ENCODE measurements around the gene IPO4. TPM values are rescaled to one million over a fixed set of nuclear protein-coding genes. Genes with fewer than 3 reads are reported as not detected.

IPO4 gene
- total RNA-seq, 1 experiment from 2014 or later = 102 TPM

DNA sequence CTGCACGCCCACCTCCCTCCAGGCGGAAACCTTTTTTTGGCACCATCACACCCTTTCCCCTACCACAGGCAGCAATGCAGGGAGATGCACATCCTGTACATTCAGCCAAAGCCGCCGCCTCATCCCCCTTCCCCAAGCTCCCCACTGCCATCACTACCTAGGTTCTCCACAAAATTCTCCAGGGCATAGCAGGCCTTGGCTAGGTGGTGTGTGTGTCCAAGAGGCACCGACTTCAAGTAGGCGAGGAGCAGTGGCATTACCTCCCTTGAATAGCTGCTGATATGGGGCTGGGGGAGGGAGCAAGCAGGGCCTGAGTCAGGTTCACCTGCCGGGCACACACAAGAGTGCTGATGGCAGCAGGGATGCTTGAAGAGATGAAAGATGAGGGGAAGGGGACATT lies 3.6 kb downstream of the IPO4 start:
- Histone ChIP-seq H3K27ac (ENCODE audit: low read depth, low read length) (no peak overlapping the region), H4K20me1 (ENCODE audit: insufficient read depth) (no peaks in the 10 kb centered on the region), H3K4me1 (ENCODE audit: control insufficient read depth in 1 of 2, insufficient read depth in 2 of 2, low read length in 2 of 2) (peaks cover 16 to 17% of the 10 kb centered on the region in 2 experiments), H2AFZ (ENCODE audit: low read depth, low read length, poor library complexity, severe bottlenecking) (no peak overlapping the region), H3K36me3 (ENCODE audit: control insufficient read depth in 1 of 2, insufficient read depth in 2 of 2, low read length in 2 of 2) (peaks cover 34 to 53% of the 10 kb centered on the region in 2 experiments; a peak in 3 of 4 replicates), H3K4me2 (ENCODE audit: low read length) (no peak overlapping the region), H3K9me3 (ENCODE audit: control insufficient read depth in 1 of 2, insufficient read depth in 1 of 2, low read depth in 1 of 2, low read length in 2 of 2) (no peaks in the 10 kb centered on the region), H3K9ac (ENCODE audit: low read length) (no peak overlapping the region), H3K27me3 (ENCODE audit: insufficient read depth, low read length) (no peaks in the 10 kb centered on the region), H3K79me2 (ENCODE audit: insufficient read depth, low read length) (peaks cover 37% of the 10 kb centered on the region), H3K9me2 (ENCODE audit: insufficient read depth) (no peaks in the 10 kb centered on the region), H3K4me3 (replicated peaks in 1 of 2; ENCODE audit: low read depth in 1 of 2, low read length in 2 of 2) (no peak overlapping the region)
- no peak for ATAC-seq
- no peak for DNase-seq (ENCODE audit: low read depth, low spot score)
- POLR2A ChIA-PET = no interaction called here
- TF ChIP-seq MAX (IDR thresholded peaks at IDR 0.05) = no peak
- TF ChIP-seq, protein P1, sequence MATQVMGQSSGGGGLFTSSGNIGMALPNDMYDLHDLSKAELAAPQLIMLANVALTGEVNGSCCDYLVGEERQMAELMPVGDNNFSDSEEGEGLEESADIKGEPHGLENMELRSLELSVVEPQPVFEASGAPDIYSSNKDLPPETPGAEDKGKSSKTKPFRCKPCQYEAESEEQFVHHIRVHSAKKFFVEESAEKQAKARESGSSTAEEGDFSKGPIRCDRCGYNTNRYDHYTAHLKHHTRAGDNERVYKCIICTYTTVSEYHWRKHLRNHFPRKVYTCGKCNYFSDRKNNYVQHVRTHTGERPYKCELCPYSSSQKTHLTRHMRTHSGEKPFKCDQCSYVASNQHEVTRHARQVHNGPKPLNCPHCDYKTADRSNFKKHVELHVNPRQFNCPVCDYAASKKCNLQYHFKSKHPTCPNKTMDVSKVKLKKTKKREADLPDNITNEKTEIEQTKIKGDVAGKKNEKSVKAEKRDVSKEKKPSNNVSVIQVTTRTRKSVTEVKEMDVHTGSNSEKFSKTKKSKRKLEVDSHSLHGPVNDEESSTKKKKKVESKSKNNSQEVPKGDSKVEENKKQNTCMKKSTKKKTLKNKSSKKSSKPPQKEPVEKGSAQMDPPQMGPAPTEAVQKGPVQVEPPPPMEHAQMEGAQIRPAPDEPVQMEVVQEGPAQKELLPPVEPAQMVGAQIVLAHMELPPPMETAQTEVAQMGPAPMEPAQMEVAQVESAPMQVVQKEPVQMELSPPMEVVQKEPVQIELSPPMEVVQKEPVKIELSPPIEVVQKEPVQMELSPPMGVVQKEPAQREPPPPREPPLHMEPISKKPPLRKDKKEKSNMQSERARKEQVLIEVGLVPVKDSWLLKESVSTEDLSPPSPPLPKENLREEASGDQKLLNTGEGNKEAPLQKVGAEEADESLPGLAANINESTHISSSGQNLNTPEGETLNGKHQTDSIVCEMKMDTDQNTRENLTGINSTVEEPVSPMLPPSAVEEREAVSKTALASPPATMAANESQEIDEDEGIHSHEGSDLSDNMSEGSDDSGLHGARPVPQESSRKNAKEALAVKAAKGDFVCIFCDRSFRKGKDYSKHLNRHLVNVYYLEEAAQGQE (IDR thresholded peaks at IDR 0.05; ENCODE audit: low read depth) = no peak
- TF ChIP-seq ATF3 (IDR thresholded peaks at IDR 0.05) = no peak
- no peak for TF ChIP-seq FOSL1 (IDR thresholded peaks at IDR 0.05; ENCODE audit: low read depth)
- TF ChIP-seq POLR2AphosphoS5 (IDR thresholded peaks at IDR 0.05; ENCODE audit: low read depth, low read length) = no peak
- TF ChIP-seq SP1 (IDR thresholded peaks at IDR 0.05; ENCODE audit: low read depth) = no peak
- TF ChIP-seq JUND (IDR thresholded peaks at IDR 0.05) = no peak
- TF ChIP-seq EGR1 (IDR thresholded peaks at IDR 0.05; ENCODE audit: low read depth) = no peak
- no peak for TF ChIP-seq SIN3A (IDR thresholded peaks at IDR 0.05; ENCODE audit: low read depth)
- TF ChIP-seq TCF7L2 (IDR thresholded peaks at IDR 0.05; ENCODE audit: borderline replicate concordance, extremely low read depth, insufficient read depth, insufficient read length) = no peak
- TF ChIP-seq, protein P2, sequence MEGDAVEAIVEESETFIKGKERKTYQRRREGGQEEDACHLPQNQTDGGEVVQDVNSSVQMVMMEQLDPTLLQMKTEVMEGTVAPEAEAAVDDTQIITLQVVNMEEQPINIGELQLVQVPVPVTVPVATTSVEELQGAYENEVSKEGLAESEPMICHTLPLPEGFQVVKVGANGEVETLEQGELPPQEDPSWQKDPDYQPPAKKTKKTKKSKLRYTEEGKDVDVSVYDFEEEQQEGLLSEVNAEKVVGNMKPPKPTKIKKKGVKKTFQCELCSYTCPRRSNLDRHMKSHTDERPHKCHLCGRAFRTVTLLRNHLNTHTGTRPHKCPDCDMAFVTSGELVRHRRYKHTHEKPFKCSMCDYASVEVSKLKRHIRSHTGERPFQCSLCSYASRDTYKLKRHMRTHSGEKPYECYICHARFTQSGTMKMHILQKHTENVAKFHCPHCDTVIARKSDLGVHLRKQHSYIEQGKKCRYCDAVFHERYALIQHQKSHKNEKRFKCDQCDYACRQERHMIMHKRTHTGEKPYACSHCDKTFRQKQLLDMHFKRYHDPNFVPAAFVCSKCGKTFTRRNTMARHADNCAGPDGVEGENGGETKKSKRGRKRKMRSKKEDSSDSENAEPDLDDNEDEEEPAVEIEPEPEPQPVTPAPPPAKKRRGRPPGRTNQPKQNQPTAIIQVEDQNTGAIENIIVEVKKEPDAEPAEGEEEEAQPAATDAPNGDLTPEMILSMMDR (IDR thresholded peaks at IDR 0.05 in 2 of 3, conservative IDR thresholded peaks at IDR 0.05 in 1 of 3; ENCODE audit: borderline replicate concordance in 1 of 3, insufficient read depth in 1 of 3, low read depth in 2 of 3, low read length in 2 of 3) = no peak
- no peak for TF ChIP-seq ZNF274 (IDR thresholded peaks at IDR 0.05; ENCODE audit: low read depth, low read length)
- CTCF ChIA-PET = no interaction called here
- RAD21 ChIA-PET (ENCODE audit: low non-redundant PET in 1 of 2, low total read pairs in 2 of 2, uncharacterized antibody in 2 of 2, unreplicated experiment in 2 of 2) = no interaction called here
- intact Hi-C loops (cut with micrococcal nuclease) = no loop called here
- BruUV-seq (replicated peaks) = no TSS peak
